Activated naive CD4-positive, alpha-beta T cell (primary cell): ENCODE results near the gene SAMSN1.
"Not testable (repeated sequence)": the region's sequence is repeated elsewhere in the genome, so short reads cannot be mapped to it uniquely, and the experiment has no call there.

Experiments
- DNase-seq, 4 experiments: peaks; one replicate each; lab custom pipeline; 2025; lab: John Stamatoyannopoulos, UW

SAMSN1 gene

GRCh38 chr21:14527696-14528652 lies 18.1 kb downstream of the SAMSN1 start:
- no peak for DNase-seq

GRCh38 chr21:14526836-14527695 lies 19.0 kb downstream of the SAMSN1 start:
- DNase-seq = no peak

GRCh38 chr21:14526199-14526598 lies 19.9 kb downstream of the SAMSN1 start:
- no peak for DNase-seq

- no peak for DNase-seq
Observed at GRCh38 chr21:14523234-14523633, 22.9 kb downstream of the SAMSN1 start.

- no peak for DNase-seq
Observed at GRCh38 chr21:14522736-14523135, 23.4 kb downstream of the SAMSN1 start.

- no peak for DNase-seq
Observed at GRCh38 chr21:14520535-14520934, 25.6 kb downstream of the SAMSN1 start.

GRCh38 chr21:14519000-14519399 lies 27.1 kb downstream of the SAMSN1 start:
- no peak for DNase-seq

- no peak for DNase-seq
Observed at GRCh38 chr21:14513804-14514203, 32.3 kb downstream of the SAMSN1 start.

GRCh38 chr21:14506859-14507457 lies 39.2 kb downstream of the SAMSN1 start:
- DNase-seq = not testable (repeated sequence)

- no peak for DNase-seq
Observed at GRCh38 chr21:14500873-14501272, 45.2 kb downstream of the SAMSN1 start.

GRCh38 chr21:14499316-14499715 lies 46.8 kb downstream of the SAMSN1 start:
- DNase-seq = no peak

GRCh38 chr21:14497825-14498224 lies 48.3 kb downstream of the SAMSN1 start:
- no peak for DNase-seq

- DNase-seq = no peak
Observed at GRCh38 chr21:14495075-14495474, 51.0 kb downstream of the SAMSN1 start.

- not testable (repeated sequence) for DNase-seq
Observed at GRCh38 chr21:14494181-14494580, 51.9 kb downstream of the SAMSN1 start.

GRCh38 chr21:14493731-14494130 lies 52.4 kb downstream of the SAMSN1 start:
- DNase-seq = no peak

- DNase-seq = no peak
Observed at GRCh38 chr21:14492931-14493330, 53.2 kb downstream of the SAMSN1 start.

GRCh38 chr21:14491269-14491681 lies 54.8 kb downstream of the SAMSN1 start:
- no peak for DNase-seq

- DNase-seq = no peak
Observed at GRCh38 chr21:14488672-14489204, 57.4 kb downstream of the SAMSN1 start.

GRCh38 chr21:14487490-14488432 lies 58.4 kb downstream of the SAMSN1 start:
- no peak for DNase-seq

GRCh38 chr21:14486869-14487268 lies 59.2 kb downstream of the SAMSN1 start:
- no peak for DNase-seq
